Muscle layer of colon (tissue), 2 donors: ENCODE measurements around the gene HSPB3.

Experiments
- H3K27ac ChIP-seq: one replicate; pipeline ENCODE4 v1.7.0; 2013; ENCODE audit warnings: low read depth, mild to moderate bottlenecking, low read length, moderate library complexity
- H3K27me3 ChIP-seq, 2 donors: one replicate each; pipeline ENCODE4 v1.7.0; 2013; ENCODE audit warnings: low read length in 2 of 2, mild to moderate bottlenecking in 2 of 2; ENCODE audit not compliant: insufficient read depth in 2 of 2, control insufficient read depth in 1 of 2
- H3K36me3 ChIP-seq: one replicate; pipeline ENCODE4 v1.7.0; 2013; ENCODE audit warnings: mild to moderate bottlenecking, low read length; ENCODE audit not compliant: insufficient read depth
- H3K4me1 ChIP-seq: one replicate; pipeline ENCODE4 v1.7.0; 2013; ENCODE audit warnings: mild to moderate bottlenecking, low read length; ENCODE audit not compliant: insufficient read depth
- H3K4me3 ChIP-seq, 2 donors: one replicate each; pipeline ENCODE4 v1.7.0; 2013; ENCODE audit warnings: low read length in 2 of 2, low read depth in 1 of 2, mild to moderate bottlenecking in 1 of 2, moderate library complexity in 1 of 2
- H3K9ac ChIP-seq: one replicate; pipeline ENCODE4 v1.7.0; 2013; ENCODE audit warnings: low read length
- H3K9me3 ChIP-seq: one replicate; pipeline ENCODE4 v1.7.0; 2013; ENCODE audit warnings: mild to moderate bottlenecking, low read length
- donor health status: abdominal sarcoma.
- donor health status: Adenocarcinoma of cecum.

Gene HSPB3

DNA sequence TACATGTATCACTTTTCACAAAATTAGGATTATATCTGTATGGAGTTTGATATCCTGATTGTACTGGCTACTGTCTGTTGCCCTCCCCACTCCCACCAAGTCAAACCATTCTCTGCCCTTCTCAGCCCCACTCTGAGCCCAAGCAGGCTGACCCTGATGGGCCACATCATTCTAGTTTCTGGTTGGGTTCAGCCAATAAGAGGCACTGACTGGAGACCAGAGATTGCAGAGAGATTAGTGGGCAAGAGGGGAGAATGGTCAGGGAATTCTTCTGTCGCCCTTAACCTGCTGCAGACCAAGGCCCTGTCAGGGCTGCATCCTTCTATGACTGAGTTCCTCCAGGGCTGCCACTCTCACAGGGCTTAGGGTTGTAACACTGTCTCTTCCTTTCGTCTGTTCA lies 2.7 kb downstream of the HSPB3 start:
- H3K4me1 ChIP-seq, result peaks cover 12% of the 10 kb centered on the region
- H3K27ac ChIP-seq, result no peak overlapping the region
- no peak overlapping the region for H3K9ac ChIP-seq
- H3K27me3 ChIP-seq, result no peaks in the 10 kb centered on the region
- H3K9me3 ChIP-seq, result no peaks in the 10 kb centered on the region
- no peaks in the 10 kb centered on the region for H3K36me3 ChIP-seq
- no peak overlapping the region for H3K4me3 ChIP-seq

GRCh38 chr5:54460181-54460919 lies 4.9 kb downstream of the HSPB3 start:
- Histone ChIP-seq H3K4me1 (peaks cover 12% of the 10 kb centered on the region), H3K9ac (no peak overlapping the region), H3K9me3 (no peaks in the 10 kb centered on the region), H3K4me3 (no peak overlapping the region), H3K36me3 (no peaks in the 10 kb centered on the region), H3K27ac (no peak overlapping the region), H3K27me3 (no peaks in the 10 kb centered on the region)

DNA sequence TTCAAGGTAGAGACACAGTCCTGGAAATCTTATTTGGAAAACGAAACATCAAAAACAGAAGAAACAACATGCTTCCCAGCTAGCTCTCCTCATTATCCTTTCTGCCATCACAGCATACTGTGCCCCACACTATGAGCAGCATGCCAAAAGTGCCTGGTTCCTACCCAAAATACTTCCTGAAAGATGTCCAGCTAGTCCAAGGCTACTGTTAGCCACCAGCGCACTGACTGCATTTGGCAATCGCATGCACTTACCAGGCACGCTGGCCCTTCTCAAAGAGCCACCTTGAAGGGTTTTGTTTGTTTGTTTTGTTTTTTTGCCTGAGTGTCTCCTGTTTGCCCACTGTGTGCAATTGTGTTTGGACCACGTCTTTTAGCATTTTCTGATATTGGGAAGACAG lies 6.8 kb downstream of the HSPB3 start:
- H3K27ac ChIP-seq, result no peak overlapping the region
- H3K27me3 ChIP-seq, result no peaks in the 10 kb centered on the region
- H3K4me1 ChIP-seq, result peaks cover 4% of the 10 kb centered on the region
- no peak overlapping the region for H3K9ac ChIP-seq
- H3K36me3 ChIP-seq, result no peaks in the 10 kb centered on the region
- H3K4me3 ChIP-seq, result no peak overlapping the region
- no peaks in the 10 kb centered on the region for H3K9me3 ChIP-seq

DNA sequence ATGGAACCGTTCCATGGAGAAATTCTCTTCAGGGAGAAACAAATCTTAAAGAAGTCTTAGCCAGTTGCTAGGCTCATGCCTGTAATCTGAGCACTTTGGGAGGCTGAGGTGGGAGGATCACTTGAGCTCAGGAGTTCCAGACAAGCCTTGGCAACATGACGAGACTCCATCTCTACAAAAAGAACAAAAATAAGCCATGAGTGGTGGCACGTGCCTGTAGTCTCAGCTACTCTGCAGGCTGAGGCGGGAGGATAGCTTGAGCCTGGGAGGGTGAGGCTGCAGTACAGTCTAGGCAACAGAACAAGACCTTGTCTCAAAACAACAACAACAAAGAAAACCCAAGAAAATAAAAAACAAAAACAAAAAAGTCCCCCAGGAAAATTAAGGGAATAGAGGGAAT lies 8.2 kb downstream of the HSPB3 start:
- H3K4me1 ChIP-seq, result no peaks in the 10 kb centered on the region
- no peaks in the 10 kb centered on the region for H3K9me3 ChIP-seq
- no peak overlapping the region for H3K27ac ChIP-seq

GRCh38 chr5:54469622-54470021 lies 14.1 kb downstream of the HSPB3 start:
- H3K9ac ChIP-seq, result no peak overlapping the region
- H3K9me3 ChIP-seq, result no peaks in the 10 kb centered on the region
- no peak overlapping the region for H3K27ac ChIP-seq
- no peaks in the 10 kb centered on the region for H3K36me3 ChIP-seq
- H3K4me1 ChIP-seq, result no peaks in the 10 kb centered on the region
- H3K4me3 ChIP-seq, result peak overlapping the region in 1 of 2 donors; percentile 3
- H3K27me3 ChIP-seq, result no peaks in the 10 kb centered on the region

More for the DNA sequence above, 8.2 kb downstream of the HSPB3 start:
- no peak overlapping the region for H3K4me3 ChIP-seq
- H3K36me3 ChIP-seq, result no peaks in the 10 kb centered on the region
- no peaks in the 10 kb centered on the region for H3K27me3 ChIP-seq
- no peak overlapping the region for H3K9ac ChIP-seq

DNA sequence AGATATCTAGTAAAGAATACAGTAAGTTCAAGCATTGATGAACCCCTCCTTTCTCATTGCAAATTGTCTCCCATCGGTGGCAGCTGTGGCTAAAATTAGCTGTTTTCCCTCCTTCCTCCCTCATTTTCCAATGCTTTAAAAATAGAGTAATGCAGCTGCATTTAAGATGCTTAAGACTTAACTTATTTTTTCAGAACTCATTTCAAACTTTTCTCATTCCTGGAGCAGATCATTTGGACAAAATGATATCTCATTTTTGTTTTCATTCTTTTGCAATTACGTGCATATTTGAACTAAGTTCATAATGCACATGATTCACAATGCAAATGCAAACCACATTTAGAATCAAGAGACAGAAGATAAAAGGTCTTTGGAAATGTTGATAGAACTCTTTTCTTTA lies 14.6 kb downstream of the HSPB3 start:
- no peaks in the 10 kb centered on the region for H3K27me3 ChIP-seq
- no peaks in the 10 kb centered on the region for H3K36me3 ChIP-seq
- H3K9me3 ChIP-seq, result no peaks in the 10 kb centered on the region
- H3K4me3 ChIP-seq, result peak overlapping the region in 1 of 2 donors; percentile 3
- H3K9ac ChIP-seq, result no peak overlapping the region
- H3K4me1 ChIP-seq, result no peaks in the 10 kb centered on the region
- no peak overlapping the region for H3K27ac ChIP-seq

DNA sequence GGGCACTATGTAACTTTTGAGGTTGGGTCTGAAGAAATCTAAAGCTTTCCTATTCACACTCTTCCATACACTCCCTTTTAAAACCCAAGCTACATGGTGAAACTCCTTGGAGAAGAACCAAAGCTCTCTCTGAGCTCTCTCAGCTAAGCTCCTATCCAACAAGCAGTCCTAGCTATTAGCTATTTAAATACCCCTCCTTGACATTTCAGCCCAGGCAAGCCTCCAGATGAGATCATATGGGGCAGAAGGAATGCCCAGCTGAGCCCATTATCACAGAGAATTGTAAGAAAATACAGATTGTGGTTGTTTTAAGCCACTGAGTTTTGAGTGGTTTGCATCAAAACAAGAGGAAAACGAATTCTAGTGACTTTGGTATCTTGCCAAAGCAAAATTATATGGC lies 15.2 kb downstream of the HSPB3 start:
- Histone ChIP-seq H3K9me3 (no peaks in the 10 kb centered on the region), H3K4me3 (no peak overlapping the region), H3K36me3 (no peaks in the 10 kb centered on the region), H3K27me3 (no peaks in the 10 kb centered on the region), H3K9ac (no peak overlapping the region), H3K27ac (no peak overlapping the region), H3K4me1 (no peaks in the 10 kb centered on the region)

DNA sequence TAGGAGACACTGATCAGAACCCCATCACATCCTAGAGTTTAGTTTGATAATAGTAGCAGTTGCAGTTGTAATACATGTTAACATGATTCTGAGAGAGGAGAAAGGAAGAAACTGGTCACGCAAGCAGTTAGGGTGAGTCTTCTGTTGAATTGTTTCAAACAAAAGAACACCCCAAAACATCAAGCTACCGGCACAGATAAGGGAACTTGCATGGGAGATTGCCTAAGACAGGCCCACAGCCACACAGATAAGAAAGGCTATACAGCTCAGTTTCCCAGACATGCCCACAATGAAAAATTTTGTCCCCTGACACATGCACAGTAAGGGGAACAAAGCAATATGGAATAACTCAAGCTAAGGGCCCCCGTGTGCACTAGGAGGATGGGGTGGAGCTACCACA lies 15.9 kb downstream of the HSPB3 start:
- Histone ChIP-seq H3K27ac (no peak overlapping the region), H3K4me3 (no peak overlapping the region), H3K9ac (no peak overlapping the region), H3K4me1 (no peaks in the 10 kb centered on the region), H3K9me3 (no peaks in the 10 kb centered on the region), H3K27me3 (no peaks in the 10 kb centered on the region), H3K36me3 (no peaks in the 10 kb centered on the region)

DNA sequence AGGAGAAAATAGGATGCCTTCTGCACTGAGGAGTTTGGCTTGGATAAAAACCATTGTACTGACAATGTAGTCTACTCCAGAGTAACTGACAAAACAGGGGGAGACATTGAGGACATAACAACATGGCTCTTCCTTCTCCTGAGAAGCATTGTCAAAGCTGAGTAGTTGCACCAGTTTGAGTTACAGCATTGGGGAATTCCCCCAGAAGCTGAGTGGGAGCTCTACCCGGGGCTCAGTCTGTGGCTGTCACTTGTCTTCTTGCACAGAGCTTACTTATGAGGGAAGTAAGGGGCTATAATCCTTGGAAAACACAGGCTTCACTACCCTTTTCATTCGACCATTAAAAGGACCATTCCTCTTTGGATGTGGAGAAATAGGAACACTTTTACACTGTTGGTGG lies 21.2 kb downstream of the HSPB3 start:
- H3K9ac ChIP-seq, result no peak overlapping the region

GRCh38 chr5:54477941-54478478 lies 22.5 kb downstream of the HSPB3 start:
- Histone ChIP-seq H3K9ac (no peak overlapping the region), H3K4me1 (no peaks in the 10 kb centered on the region), H3K4me3 (no peak overlapping the region)

More for the DNA sequence above, 21.2 kb downstream of the HSPB3 start:
- no peaks in the 10 kb centered on the region for H3K9me3 ChIP-seq
- no peaks in the 10 kb centered on the region for H3K4me1 ChIP-seq
- no peaks in the 10 kb centered on the region for H3K27me3 ChIP-seq
- H3K4me3 ChIP-seq, result no peak overlapping the region
- H3K36me3 ChIP-seq, result no peaks in the 10 kb centered on the region
- H3K27ac ChIP-seq, result no peak overlapping the region

DNA sequence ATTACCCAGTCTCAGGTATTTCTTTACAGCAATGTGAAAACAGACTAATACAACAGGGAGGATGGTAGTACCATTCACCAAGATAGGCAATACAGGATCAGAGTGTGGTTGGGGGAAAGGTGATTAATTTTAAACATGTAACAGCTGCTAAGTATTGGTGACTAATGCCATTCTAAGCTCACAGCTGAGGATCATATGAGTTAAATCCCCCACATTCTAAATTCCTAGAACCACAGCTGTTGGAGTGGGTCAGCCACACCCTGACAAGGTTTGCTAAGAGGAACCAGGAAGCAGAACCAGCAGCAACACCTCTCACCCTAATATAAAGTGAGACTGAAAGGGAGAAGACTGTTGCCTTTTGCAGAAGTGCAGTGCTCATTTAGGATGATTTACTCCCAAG lies 24.8 kb downstream of the HSPB3 start:
- H3K27ac ChIP-seq, result no peak overlapping the region
- H3K4me3 ChIP-seq, result no peak overlapping the region
- no peaks in the 10 kb centered on the region for H3K4me1 ChIP-seq
- H3K9me3 ChIP-seq, result no peaks in the 10 kb centered on the region
- H3K27me3 ChIP-seq, result no peaks in the 10 kb centered on the region
- no peaks in the 10 kb centered on the region for H3K36me3 ChIP-seq
- no peak overlapping the region for H3K9ac ChIP-seq

More at GRCh38 chr5:54477941-54478478, 22.5 kb downstream of the HSPB3 start:
- Histone ChIP-seq H3K27me3 (no peaks in the 10 kb centered on the region), H3K27ac (no peak overlapping the region), H3K9me3 (no peaks in the 10 kb centered on the region), H3K36me3 (no peaks in the 10 kb centered on the region)
